Astrocyte of the cerebellum (primary cell): ENCODE measurements around the gene CDKN1C.

ENCODE experiments used
- DNase-seq: peaks from one replicate; pipeline ENCODE4 v3.0.0-alpha.2; 2011; ENCODE audit warnings: low read depth
- H3K4me3 ChIP-seq: 2 replicates; pipeline ENCODE4 v1.5.1; 2011; ENCODE audit warnings: mild to moderate bottlenecking, low read depth, low read length, moderate library complexity
- CTCF ChIP-seq: IDR thresholded peaks from 2 replicates; pipeline ENCODE4 v1.5.1; 2012; ENCODE audit warnings: low read length, low read depth, moderate library complexity, mild to moderate bottlenecking; ENCODE audit errors: missing control alignments
- in situ Hi-C: cut with HindIII; loops from 2 replicates; pipeline ENCODE4 v1.10.0; 2017; ENCODE audit warnings: low sequenced_read_pairs

Gene CDKN1C

GRCh38 chr11:2922655-2923054 is 37.1 kb upstream of the CDKN1C start:
- no peak for TF ChIP-seq CTCF
- DNase-seq = no peak
- H3K4me3 ChIP-seq = no peak overlapping the region
- in situ Hi-C loops = no loop called here

- in situ Hi-C loops = no loop called here
- no peak for TF ChIP-seq CTCF
- H3K4me3 ChIP-seq = no peak overlapping the region
- DNase-seq = no peak
Measured at GRCh38 chr11:2921742-2922493, 36.3 kb upstream of the CDKN1C start.

GRCh38 chr11:2921261-2921660 is 35.7 kb upstream of the CDKN1C start:
- no peak for DNase-seq
- in situ Hi-C loops = no loop called here
- no peak for TF ChIP-seq CTCF
- H3K4me3 ChIP-seq = no peak overlapping the region

GRCh38 chr11:2920343-2920742 is 34.8 kb upstream of the CDKN1C start:
- DNase-seq = no peak
- in situ Hi-C loops = no loop called here
- no peak overlapping the region for H3K4me3 ChIP-seq
- TF ChIP-seq CTCF = no peak

GRCh38 chr11:2919837-2920236 is 34.3 kb upstream of the CDKN1C start:
- DNase-seq = no peak
- TF ChIP-seq CTCF = no peak
- H3K4me3 ChIP-seq = no peak overlapping the region
- in situ Hi-C loops = no loop called here

- H3K4me3 ChIP-seq = no peak overlapping the region
- in situ Hi-C loops = no loop called here
- no peak for TF ChIP-seq CTCF
- no peak for DNase-seq
Measured at GRCh38 chr11:2919188-2919587, 33.6 kb upstream of the CDKN1C start.
